T-helper 1 cell treated with Interleukin-12 subunit alpha and Interleukin-12 subunit beta and Interleukin-4 antibody, amounts not matched to agents 30 μg/mL and 1 μg/mL, for 36 hours (primary cell): ENCODE measurements around the gene RICTOR.
"Not testable (repeated sequence)": the region's sequence is repeated elsewhere in the genome, so short reads cannot be mapped to it uniquely, and the experiment has no call there.

Experiments used
- H3K27ac Mint-ChIP-seq: one replicate; pipeline ENCODE4 v1.8.0; 2021; ENCODE audit warnings: mild to moderate bottlenecking, mixed read lengths
- H3K27me3 Mint-ChIP-seq: one replicate; pipeline ENCODE4 v1.8.0; 2021; ENCODE audit warnings: low read depth, mixed read lengths
- H3K36me3 Mint-ChIP-seq: one replicate; pipeline ENCODE4 v1.8.0; 2021; ENCODE audit warnings: low read depth, mixed read lengths
- H3K4me1 Mint-ChIP-seq: one replicate; pipeline ENCODE4 v1.8.0; 2021; ENCODE audit warnings: low read depth, mixed read lengths
- H3K4me3 Mint-ChIP-seq: one replicate; pipeline ENCODE4 v1.8.0; 2021; ENCODE audit warnings: mild to moderate bottlenecking, moderate library complexity, mixed read lengths
- H3K9me3 Mint-ChIP-seq: one replicate; pipeline ENCODE4 v1.8.0; 2021; ENCODE audit warnings: mixed read lengths

Gene RICTOR

DNA sequence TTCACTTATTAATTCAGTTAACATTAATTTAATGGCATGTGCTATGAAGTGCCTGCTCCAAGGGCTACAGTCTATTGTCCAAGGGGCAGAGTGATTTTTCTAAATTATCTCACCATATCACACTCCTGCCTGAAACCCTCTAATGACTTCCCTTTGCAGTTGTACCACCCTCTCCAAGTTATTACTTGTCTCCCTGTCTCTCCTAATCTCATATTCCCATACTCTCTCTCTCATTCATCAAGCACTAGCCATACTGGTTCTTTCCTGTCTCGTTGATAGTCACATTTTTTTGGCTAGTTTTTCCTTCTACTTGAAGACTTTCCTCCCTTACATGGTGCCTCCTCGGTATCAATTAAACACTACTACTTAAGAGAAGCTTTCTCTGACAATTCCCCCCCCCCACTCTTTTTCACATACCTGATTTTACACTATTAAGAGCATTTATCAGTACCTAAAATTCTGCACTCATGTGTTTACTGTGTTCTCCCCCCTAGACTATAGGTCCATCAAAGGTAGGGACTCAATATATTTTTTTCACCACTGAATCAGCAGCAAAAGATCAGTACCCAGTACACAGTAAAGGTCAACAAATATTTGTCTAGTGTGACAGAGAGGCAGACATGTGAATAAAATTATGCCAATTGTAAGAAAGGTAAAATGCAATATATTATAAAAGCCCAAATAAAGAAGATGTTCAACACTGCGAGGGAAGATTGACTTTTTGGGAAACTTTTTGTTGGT is 19.0 kb downstream of the RICTOR start:
- Mint-ChIP-seq H3K9me3 (no peaks in the 10 kb centered on the region), H3K27ac (no peak overlapping the region), H3K27me3 (no peaks in the 10 kb centered on the region)

DNA sequence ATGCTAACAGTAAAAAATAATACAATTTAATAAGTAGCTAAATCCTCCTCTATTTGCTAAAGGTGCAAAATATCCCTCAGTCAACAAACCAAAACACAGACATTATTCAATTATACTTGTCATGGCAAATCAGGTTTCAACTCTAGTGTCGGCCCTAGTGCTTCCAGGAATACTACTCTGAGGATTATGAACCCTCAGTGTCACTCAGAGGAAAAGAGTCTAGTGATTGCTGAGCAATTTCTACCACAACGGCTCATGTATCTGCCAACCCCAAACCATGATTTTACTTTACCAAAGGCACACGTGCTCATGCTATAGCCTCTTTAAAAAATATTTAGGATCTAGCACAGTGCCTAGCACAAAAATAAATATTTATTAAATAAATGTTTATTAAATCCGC is 21.0 kb downstream of the RICTOR start:
- peaks cover 11% of the 10 kb centered on the region for H3K36me3 Mint-ChIP-seq
- no peak overlapping the region for H3K27ac Mint-ChIP-seq
- no peak overlapping the region for H3K4me3 Mint-ChIP-seq
- H3K27me3 Mint-ChIP-seq: no peaks in the 10 kb centered on the region
- peaks cover 26% of the 10 kb centered on the region for H3K4me1 Mint-ChIP-seq
- H3K9me3 Mint-ChIP-seq: no peaks in the 10 kb centered on the region

More for the DNA sequence above, 19.0 kb downstream of the RICTOR start:
- Mint-ChIP-seq H3K36me3 (peaks cover 9% of the 10 kb centered on the region), H3K4me3 (no peak overlapping the region), H3K4me1 (peaks cover 30% of the 10 kb centered on the region)

DNA sequence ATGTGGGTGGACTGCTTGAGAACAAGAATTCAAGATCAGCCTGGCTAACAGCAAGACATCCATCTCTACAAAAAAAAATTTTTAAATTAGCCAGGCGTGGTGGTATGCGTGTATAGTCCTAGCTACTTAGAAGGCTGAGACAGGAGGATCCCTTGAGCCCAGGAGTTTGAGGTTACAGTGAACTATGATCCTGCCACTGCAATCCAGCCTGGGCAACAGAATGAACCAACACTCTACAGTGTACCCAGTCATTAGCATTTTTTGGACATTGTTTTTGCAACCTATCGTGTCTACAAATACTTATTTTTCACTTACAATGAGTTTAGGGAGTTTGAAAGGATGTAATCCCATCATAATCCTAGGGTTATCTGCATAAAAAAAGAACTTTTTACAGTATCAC is 22.1 kb downstream of the RICTOR start:
- Mint-ChIP-seq H3K36me3 (peaks cover 11% of the 10 kb centered on the region), H3K4me1 (peaks cover 21% of the 10 kb centered on the region), H3K4me3 (no peak overlapping the region), H3K9me3 (no peaks in the 10 kb centered on the region), H3K27me3 (no peaks in the 10 kb centered on the region), H3K27ac (no peak overlapping the region)

DNA sequence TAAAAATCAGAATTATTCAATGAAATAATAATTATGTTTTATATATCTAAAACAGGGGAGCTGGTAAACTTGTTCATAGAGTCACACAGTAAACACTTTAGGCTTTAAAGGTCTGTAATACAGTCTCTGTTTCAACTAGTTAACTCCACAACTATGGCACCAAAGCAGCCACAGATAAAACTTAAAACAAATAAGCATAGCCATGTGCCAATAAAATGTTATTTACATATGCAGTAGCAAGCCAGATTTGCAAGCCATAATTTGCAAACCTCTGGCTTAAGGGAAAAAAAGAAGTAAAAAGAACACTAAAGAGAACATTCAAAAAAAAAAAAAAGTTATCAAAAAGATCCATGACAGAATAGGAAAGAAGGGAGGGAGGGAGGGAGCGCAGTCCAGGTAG is 24.9 kb downstream of the RICTOR start:
- no peak overlapping the region for H3K27ac Mint-ChIP-seq

DNA sequence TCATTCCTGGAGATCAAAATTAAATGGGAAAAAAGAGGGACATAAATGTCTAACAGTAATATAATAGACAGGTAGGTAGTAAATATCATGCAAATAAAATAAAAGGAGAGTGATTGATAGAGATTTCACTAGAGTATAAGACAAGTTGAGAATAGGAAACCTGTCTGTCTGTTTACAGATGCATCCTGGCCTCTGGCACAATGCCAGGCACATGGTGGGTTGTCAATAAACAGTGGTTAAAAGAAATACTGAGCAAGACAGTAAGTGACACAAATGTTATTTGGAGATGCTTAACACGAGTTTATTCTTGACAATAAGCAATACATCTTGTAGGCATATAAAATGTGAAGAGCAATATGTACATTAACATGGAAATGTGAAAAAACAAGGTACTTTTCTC is 33.3 kb downstream of the RICTOR start:
- H3K27me3 Mint-ChIP-seq: no peaks in the 10 kb centered on the region
- no peak overlapping the region for H3K27ac Mint-ChIP-seq
- H3K36me3 Mint-ChIP-seq: peaks cover 20% of the 10 kb centered on the region
- H3K9me3 Mint-ChIP-seq: peaks cover 3% of the 10 kb centered on the region
- peaks cover 4% of the 10 kb centered on the region for H3K4me1 Mint-ChIP-seq
- no peak overlapping the region for H3K4me3 Mint-ChIP-seq

More for the DNA sequence above, 24.9 kb downstream of the RICTOR start:
- Mint-ChIP-seq H3K9me3 (no peaks in the 10 kb centered on the region), H3K36me3 (peaks cover 4% of the 10 kb centered on the region), H3K4me3 (no peak overlapping the region), H3K27me3 (no peaks in the 10 kb centered on the region), H3K4me1 (peaks cover 11% of the 10 kb centered on the region)

DNA sequence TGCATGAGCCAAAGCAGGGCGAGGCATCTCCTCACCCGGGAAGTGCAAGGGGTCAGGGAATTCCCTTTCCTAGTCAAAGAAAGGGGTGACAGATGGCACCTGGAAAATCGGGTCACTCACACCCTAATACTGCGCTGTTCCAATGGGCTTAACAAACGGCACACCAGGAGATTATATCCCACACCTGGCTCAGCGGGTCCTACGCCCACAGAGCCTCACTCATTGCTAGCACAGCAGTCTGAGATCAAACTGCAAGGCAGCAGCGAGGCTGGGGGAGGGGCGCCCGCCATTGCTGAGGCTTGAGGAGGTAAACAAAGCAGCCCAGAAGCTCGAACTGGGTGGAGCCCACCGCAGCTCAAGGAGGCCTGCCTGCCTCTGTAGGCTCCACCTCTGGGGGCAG is 39.7 kb downstream of the RICTOR start:
- not testable (repeated sequence) for H3K27me3 Mint-ChIP-seq, H3K27ac Mint-ChIP-seq, H3K9me3 Mint-ChIP-seq, H3K4me3 Mint-ChIP-seq
- H3K4me1 Mint-ChIP-seq: peaks cover 12% of the 10 kb centered on the region
- peaks cover 16% of the 10 kb centered on the region for H3K36me3 Mint-ChIP-seq

DNA sequence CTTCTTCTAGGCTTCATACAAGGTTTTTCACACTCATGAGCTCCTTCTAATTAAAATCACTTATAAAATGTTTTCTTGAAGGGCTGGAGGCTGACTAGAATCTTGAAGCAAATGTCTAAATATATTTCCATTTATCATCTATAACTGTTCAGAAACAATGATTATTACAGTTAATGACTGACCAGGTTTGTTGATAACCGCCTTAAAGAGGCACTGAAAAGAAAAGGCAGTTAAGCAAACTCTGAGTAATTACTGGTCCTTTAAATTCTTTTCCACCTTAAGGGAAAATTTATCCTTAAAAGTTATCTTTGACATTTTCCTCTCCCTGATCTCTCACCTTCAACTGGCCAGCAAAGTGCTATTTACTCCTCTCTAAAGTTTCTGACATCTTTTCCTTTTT is 43.2 kb downstream of the RICTOR start:
- Mint-ChIP-seq H3K36me3 (peaks cover 22% of the 10 kb centered on the region), H3K4me1 (peaks cover 11% of the 10 kb centered on the region), H3K27ac (no peak overlapping the region), H3K4me3 (no peak overlapping the region), H3K27me3 (no peaks in the 10 kb centered on the region), H3K9me3 (peaks cover 8% of the 10 kb centered on the region)

DNA sequence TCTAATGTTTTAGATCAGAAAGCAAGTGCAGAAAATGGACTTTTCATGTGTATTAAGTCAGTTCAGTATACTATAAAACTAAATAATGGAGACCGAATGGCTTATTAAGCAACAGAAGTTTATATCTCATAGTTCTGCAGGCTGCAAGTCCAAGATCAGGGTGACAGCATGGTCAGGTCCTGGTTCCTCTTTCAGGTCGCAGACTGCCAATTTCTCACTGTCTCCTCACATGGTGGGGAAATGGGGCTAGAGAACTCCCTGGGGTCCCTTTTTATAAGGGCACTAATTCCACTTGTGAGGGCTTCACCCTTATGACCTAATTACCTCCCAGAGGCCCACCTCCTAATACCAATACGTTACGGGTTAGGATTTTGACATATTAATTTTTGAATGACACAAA is 48.7 kb downstream of the RICTOR start:
- H3K4me1 Mint-ChIP-seq: peaks cover 23% of the 10 kb centered on the region
- H3K27me3 Mint-ChIP-seq: no peaks in the 10 kb centered on the region
- no peak overlapping the region for H3K27ac Mint-ChIP-seq
- peaks cover 34% of the 10 kb centered on the region for H3K36me3 Mint-ChIP-seq
- H3K9me3 Mint-ChIP-seq: peaks cover 8% of the 10 kb centered on the region
- H3K4me3 Mint-ChIP-seq: no peak overlapping the region

DNA sequence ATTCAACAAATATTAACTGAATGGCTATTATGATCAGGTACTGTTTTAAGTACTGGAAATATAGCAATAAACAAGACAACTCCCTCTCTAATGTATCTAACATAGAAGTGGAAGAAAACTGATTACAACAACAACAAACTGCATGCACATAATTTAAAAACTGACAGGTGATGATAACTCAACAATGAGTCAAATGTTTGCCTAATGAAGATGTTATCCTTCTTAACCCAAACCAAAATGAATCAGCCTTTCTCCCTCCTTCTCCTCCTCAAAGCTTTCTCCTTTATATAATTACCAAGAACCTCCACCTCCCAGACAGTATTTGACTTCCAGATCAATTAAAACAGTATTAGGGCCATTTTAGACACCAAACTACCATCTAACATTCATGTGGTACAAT is 49.3 kb downstream of the RICTOR start:
- no peaks in the 10 kb centered on the region for H3K27me3 Mint-ChIP-seq
- H3K9me3 Mint-ChIP-seq: peaks cover 8% of the 10 kb centered on the region
- H3K27ac Mint-ChIP-seq: no peak overlapping the region
- H3K4me1 Mint-ChIP-seq: peaks cover 23% of the 10 kb centered on the region
- no peak overlapping the region for H3K4me3 Mint-ChIP-seq
- peaks cover 33% of the 10 kb centered on the region for H3K36me3 Mint-ChIP-seq

DNA sequence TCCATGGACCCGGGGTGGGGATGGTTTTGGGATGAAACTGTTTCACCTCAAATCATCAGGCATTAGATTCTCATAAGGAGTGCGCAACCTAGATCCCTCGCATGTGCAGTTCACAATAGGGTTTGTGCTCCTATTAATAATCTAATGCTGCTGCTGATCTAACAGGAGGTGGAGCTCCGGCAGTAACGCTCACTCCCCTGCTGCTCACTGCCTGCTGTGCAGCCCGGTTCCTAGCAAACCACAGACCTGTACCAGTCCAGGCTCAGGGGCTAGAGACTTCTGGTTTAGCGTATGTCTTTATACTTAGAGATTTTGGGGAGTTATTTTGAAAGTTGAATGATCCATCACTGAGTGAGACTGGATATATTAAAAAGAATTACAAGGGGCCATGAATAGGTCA is 50.2 kb downstream of the RICTOR start:
- H3K27ac Mint-ChIP-seq: no peak overlapping the region
- no peak overlapping the region for H3K4me3 Mint-ChIP-seq
- H3K4me1 Mint-ChIP-seq: peaks cover 23% of the 10 kb centered on the region
- peaks cover 7% of the 10 kb centered on the region for H3K9me3 Mint-ChIP-seq
- peaks cover 41% of the 10 kb centered on the region for H3K36me3 Mint-ChIP-seq
- H3K27me3 Mint-ChIP-seq: no peaks in the 10 kb centered on the region

DNA sequence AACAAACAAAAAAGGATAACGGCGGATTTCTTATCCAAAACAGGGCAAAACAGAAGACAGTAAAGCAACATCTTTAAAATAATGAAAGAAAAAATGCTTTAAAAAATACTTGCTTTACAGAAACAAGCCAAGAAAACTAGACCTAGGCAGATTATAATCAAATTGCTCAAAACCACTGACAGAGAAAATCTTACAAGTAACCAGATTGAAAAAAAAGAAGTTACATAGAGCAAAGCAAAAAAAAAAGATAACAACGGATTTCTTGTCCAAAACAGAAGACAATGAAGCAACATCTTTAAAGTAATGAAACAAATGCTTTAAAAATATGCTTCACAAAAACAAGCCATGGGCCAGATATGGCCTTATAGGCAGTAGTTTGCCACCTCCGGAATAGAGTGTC is 51.1 kb downstream of the RICTOR start:
- H3K27ac Mint-ChIP-seq: no peak overlapping the region
- H3K4me1 Mint-ChIP-seq: peaks cover 23% of the 10 kb centered on the region
- H3K4me3 Mint-ChIP-seq: no peak overlapping the region
- H3K27me3 Mint-ChIP-seq: no peaks in the 10 kb centered on the region
- H3K36me3 Mint-ChIP-seq: peaks cover 41% of the 10 kb centered on the region
- peaks cover 4% of the 10 kb centered on the region for H3K9me3 Mint-ChIP-seq

DNA sequence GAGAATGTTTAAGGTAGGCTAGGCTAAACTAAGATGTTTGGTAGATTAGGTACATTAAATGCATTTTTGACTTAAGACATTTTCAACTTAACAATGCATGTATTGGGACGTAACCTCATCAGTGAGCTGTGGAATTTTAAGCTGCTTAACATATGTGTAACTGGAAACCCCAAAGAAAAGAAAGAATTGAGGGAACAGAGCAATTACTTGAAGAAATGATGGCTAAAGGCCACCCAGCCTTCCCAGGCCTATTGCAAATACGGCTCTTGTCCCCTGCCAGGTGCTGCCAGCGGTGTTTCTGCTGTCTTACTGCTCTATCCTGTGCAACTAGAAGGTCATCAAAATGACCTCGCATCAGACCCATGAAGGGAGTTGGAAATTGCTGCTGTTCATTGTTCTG is 52.0 kb downstream of the RICTOR start:
- H3K27me3 Mint-ChIP-seq: no peaks in the 10 kb centered on the region
- no peak overlapping the region for H3K27ac Mint-ChIP-seq
- no peak overlapping the region for H3K4me3 Mint-ChIP-seq
- H3K4me1 Mint-ChIP-seq: peaks cover 25% of the 10 kb centered on the region
- H3K36me3 Mint-ChIP-seq: peaks cover 41% of the 10 kb centered on the region
- H3K9me3 Mint-ChIP-seq: no peaks in the 10 kb centered on the region

DNA sequence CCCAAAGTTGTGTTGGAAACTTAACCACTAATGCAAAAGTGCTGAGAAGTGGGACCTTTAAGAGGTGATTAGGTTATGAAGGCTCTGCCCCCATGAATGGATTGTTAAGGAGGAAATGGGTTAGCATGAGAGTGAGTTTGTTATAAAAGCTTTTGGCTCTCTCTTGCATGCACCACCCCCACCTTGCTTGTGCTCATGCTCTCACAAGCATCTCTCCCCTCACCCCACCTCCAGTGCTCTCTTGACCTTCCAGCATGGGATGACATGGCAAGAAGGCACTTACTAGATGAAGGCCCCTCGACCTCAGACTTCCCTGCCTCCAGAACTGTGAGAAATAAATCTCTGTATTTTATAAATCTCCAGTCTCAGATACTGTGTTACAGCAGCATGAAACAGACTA is 52.8 kb downstream of the RICTOR start:
- H3K27ac Mint-ChIP-seq: no peak overlapping the region
- H3K4me1 Mint-ChIP-seq: peaks cover 27% of the 10 kb centered on the region
- H3K27me3 Mint-ChIP-seq: no peaks in the 10 kb centered on the region
- H3K9me3 Mint-ChIP-seq: no peaks in the 10 kb centered on the region
- no peak overlapping the region for H3K4me3 Mint-ChIP-seq
- H3K36me3 Mint-ChIP-seq: peaks cover 42% of the 10 kb centered on the region

DNA sequence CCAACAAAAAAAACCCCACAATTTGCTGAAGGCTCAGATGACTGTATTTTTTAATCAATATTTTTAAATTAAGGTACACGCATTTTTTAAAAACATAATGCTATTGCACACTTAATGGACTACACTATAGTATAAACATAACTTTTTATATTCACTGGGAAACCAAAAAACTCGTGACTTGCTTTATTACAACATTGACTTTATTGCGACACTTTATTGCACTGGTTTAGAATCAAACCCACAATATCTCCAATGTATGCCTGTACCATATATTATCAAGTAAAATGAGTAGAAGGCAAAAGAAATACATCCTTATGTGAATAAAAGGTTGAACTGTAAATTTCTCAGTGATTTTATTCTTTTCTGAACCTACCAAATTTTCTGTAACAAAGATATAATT is 53.7 kb downstream of the RICTOR start:
- Mint-ChIP-seq H3K4me3 (no peak overlapping the region), H3K9me3 (no peaks in the 10 kb centered on the region), H3K27me3 (no peaks in the 10 kb centered on the region), H3K27ac (no peak overlapping the region), H3K36me3 (peaks cover 45% of the 10 kb centered on the region), H3K4me1 (peaks cover 32% of the 10 kb centered on the region)

DNA sequence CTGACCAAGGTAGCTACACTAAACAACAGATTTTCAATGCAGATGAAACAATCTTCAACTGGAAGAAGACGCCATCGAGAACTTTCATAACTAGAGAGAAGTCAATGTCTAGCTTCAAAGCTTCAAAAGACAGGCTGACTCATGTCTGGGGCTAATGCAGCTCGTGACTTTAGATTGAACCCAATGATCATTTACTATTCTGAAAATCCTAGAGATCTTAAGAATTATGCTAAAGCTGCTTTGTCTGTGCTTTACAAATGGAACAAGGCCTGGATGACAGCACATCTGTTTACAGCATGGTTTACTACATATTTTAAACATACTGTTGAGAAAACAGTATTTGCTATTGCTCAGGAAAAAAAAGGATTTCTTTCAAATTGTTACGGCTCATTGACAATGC is 54.9 kb downstream of the RICTOR start:
- Mint-ChIP-seq H3K36me3 (peaks cover 41% of the 10 kb centered on the region), H3K27me3 (no peaks in the 10 kb centered on the region), H3K4me3 (no peak overlapping the region), H3K4me1 (peaks cover 27% of the 10 kb centered on the region), H3K9me3 (no peaks in the 10 kb centered on the region), H3K27ac (no peak overlapping the region)

DNA sequence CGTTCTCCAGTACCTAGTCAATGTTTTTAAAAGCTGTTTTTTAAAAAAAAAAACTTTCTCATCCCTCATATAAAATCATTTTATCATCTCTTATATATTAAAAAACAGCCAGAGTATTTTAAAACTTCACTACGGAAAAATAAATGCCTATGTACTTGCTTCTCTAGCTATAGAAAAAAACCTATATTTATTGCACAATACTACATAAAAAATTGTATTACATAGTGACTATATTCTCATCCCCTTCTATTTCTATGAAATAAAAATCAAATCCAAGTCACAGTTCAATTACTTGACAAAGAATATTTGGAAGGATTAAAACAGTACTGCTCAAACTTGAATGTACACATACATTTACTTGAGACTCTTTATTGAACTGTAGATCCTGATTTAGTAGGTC is 56.7 kb downstream of the RICTOR start:
- Mint-ChIP-seq H3K4me1 (peaks cover 16% of the 10 kb centered on the region), H3K27ac (no peak overlapping the region), H3K27me3 (no peaks in the 10 kb centered on the region), H3K36me3 (peaks cover 47% of the 10 kb centered on the region), H3K4me3 (no peak overlapping the region), H3K9me3 (peaks cover 9% of the 10 kb centered on the region)
